HepG2 (cell line): Measurements from ENCODE around the gene PEAK3. TPM values are rescaled to one million over a fixed set of nuclear protein-coding genes. Genes with fewer than 3 reads are reported as not detected.

Experiments used
- AFF4 ChIP-seq: sonication (generic); formaldehyde crosslinking; IDR thresholded peaks from 2 replicates; pipeline ENCODE4 v1.4.0; 2020; ENCODE audit warnings: missing genetic modification reagents
- FOXA1 ChIP-seq, 2 experiments: fragments of 450-650 bp in 1 of 2; sonication (generic) in 1 of 2; formaldehyde crosslinking in 1 of 2; IDR thresholded peaks; 2 replicates each; pipeline versions ENCODE4 v1.4.0 to v1.6.1; 2016 to 2020; ENCODE audit warnings: missing genetic modification reagents in 1 of 2
- FOXK2 ChIP-seq: fragments of 450-650 bp; IDR thresholded peaks from 2 replicates; pipeline ENCODE4 v1.6.1; 2016
- SKI ChIP-seq: fragments of 450-650 bp; IDR thresholded peaks from one replicate; pipeline ENCODE4 v1.6.1; 2018; ENCODE audit warnings: mild to moderate bottlenecking; ENCODE audit not compliant: partially characterized antibody
- SMC3 ChIP-seq: IDR thresholded peaks from 2 replicates; pipeline ENCODE4 v1.6.1; 2011; ENCODE audit warnings: low read length, improper control_type of control experiment
- STAT5B ChIP-seq: sonication (generic); formaldehyde crosslinking; IDR thresholded peaks from 2 replicates; pipeline ENCODE4 v1.4.0; 2020; ENCODE audit warnings: missing genetic modification reagents
- ZBTB14 ChIP-seq: sonication (generic); formaldehyde crosslinking; IDR thresholded peaks from 2 replicates; pipeline ENCODE4 v1.4.0; 2020; ENCODE audit warnings: missing genetic modification reagents
- ZHX2 ChIP-seq, 2 experiments: sonication (generic) in 1 of 2; formaldehyde crosslinking in 1 of 2; IDR thresholded peaks; 2 replicates each; pipeline versions ENCODE4 v1.6.1 to v1.9.0; 2014 to 2022; ENCODE audit warnings: antibody characterized with exemption in 1 of 2, borderline replicate concordance in 1 of 2, inconsistent platforms in 1 of 2, low read depth in 1 of 2, missing genetic modification reagents in 1 of 2
- ZNF3 ChIP-seq: IDR thresholded peaks from 2 replicates; pipeline ENCODE4 v1.7.0; 2017; ENCODE audit warnings: inconsistent platforms
- ZNF468 ChIP-seq: sonication (generic); formaldehyde crosslinking; IDR thresholded peaks from 2 replicates; pipeline ENCODE4 v1.8.0; 2022; ENCODE audit warnings: mild to moderate bottlenecking, moderate library complexity, missing genetic modification reagents
- ZNF567 ChIP-seq: sonication (generic); formaldehyde crosslinking; IDR thresholded peaks from 2 replicates; pipeline ENCODE4 v1.8.1; 2023; ENCODE audit warnings: mild to moderate bottlenecking, missing genetic modification reagents, borderline replicate concordance
- ZNF607 ChIP-seq: sonication (generic); formaldehyde crosslinking; IDR thresholded peaks from 2 replicates; pipeline ENCODE4 v1.5.1; 2020; ENCODE audit warnings: missing genetic modification reagents, mild to moderate bottlenecking, borderline replicate concordance
- polyA plus RNA-seq, 8 experiments: library from polyadenylated mRNA; depleted of rRNA in 3 of 8; stranded (reverse) in 7 of 8; unstranded in 1 of 8; fragments of >200 nt; fragmentation: Illumina TruSeq in 4 of 8; extraction: Trizol in 4 of 8; gene quantifications; 2 replicates each; pipeline versions ENCODE4 v1.2.1 to v1.2.3, GENCODE V29; 2011 to 2016; ENCODE audit warnings: low read depth in 4 of 8, missing spikeins in 1 of 8, mixed read lengths in 1 of 8; ENCODE audit not compliant: insufficient read depth in 1 of 8
- total RNA-seq, 5 experiments: library from RNA; depleted of rRNA; stranded (reverse); fragments of >200 nt; fragmentation: Illumina TruSeq; extraction: Trizol; gene quantifications; 2 replicates each; pipeline ENCODE4 v1.2.3, GENCODE V29; 2016; ENCODE audit warnings: low read depth in 1 of 5
- TF ChIP-seq, protein P1 (sequence below): sonication (generic); formaldehyde crosslinking; IDR thresholded peaks from 2 replicates; pipeline ENCODE4 v1.4.0; 2020; ENCODE audit warnings: missing genetic modification reagents, borderline replicate concordance

PEAK3 gene
- total and polyA plus RNA-seq, 2 of the 13 experiments (the other 11 are each of a cell fraction or from before 2014, with no cell fraction given) = not detected

DNA sequence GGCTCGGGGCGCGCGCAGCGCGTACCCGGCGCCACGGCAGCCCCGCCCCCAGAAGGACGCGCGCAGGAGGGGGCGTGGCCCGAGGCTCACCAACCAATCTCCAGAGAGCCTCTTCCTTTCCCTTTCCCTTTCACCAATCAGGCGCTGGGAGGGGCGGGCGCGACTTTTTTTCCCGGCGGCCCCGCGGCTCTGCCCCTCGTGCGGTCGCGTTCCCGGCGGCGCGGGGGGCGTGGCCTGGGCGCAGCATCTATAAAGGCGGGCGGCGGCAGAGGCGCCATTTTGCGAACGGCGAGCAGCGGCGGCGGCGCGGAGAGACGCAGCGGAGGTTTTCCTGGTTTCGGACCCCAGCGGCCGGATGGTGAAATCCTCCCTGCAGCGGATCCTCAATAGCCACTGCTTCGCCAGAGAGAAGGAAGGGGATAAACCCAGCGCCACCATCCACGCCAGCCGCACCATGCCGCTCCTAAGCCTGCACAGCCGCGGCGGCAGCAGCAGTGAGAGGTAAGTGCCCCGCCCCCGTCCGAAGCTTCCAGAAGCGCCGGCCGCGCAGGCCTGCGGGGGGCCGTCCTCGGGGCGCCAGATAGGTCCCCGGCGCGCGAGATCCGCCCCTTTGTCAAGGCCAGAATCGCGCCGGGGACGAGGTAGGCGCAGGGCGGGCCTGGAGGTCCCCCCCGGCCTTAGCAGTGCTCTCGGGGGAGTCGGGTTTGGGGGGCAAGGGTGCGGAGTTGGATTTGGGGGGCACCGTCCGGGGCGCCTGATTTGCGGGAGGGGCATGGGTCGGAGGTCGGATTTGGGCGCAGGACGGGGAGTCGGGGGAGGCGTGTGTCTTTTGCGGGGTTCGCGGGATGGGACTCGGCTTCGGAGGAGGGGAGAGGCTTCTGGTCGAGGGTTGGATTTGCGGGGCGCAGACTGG lies 12.5 kb downstream of the PEAK3 start (continued):
- TF ChIP-seq ZNF567 (CRISPR knock-in tag) (0 out of 2 replicates have a peak, but pooled peaks have one; percentile 49), ZNF468 (no peak), FOXA1 (IDR thresholded peaks at IDR 0.05) (no peak), FOXA1 (CRISPR knock-in tag; IDR thresholded peaks at IDR 0.05) (no peak), AFF4 (CRISPR knock-in tag) (peak; percentile 70; the same call in 1 of the 2 replicates), ZNF607 (peak; percentile 82), FOXK2 (no peak), ZNF3 (CRISPR knock-in tag) (no peak), ZBTB14 (CRISPR knock-in tag) (peak; percentile 99), SKI (peak; percentile 11), ZHX2 (IDR thresholded peaks at IDR 0.05; ENCODE audit: low read depth) (peak; percentile 83), ZHX2 (CRISPR knock-in tag; IDR thresholded peaks at IDR 0.05; ENCODE audit: borderline replicate concordance) (no peak), STAT5B (CRISPR knock-in tag) (peak; percentile 90; the same call in 1 of the 2 replicates), SMC3 (no peak)
- TF ChIP-seq, protein P1, sequence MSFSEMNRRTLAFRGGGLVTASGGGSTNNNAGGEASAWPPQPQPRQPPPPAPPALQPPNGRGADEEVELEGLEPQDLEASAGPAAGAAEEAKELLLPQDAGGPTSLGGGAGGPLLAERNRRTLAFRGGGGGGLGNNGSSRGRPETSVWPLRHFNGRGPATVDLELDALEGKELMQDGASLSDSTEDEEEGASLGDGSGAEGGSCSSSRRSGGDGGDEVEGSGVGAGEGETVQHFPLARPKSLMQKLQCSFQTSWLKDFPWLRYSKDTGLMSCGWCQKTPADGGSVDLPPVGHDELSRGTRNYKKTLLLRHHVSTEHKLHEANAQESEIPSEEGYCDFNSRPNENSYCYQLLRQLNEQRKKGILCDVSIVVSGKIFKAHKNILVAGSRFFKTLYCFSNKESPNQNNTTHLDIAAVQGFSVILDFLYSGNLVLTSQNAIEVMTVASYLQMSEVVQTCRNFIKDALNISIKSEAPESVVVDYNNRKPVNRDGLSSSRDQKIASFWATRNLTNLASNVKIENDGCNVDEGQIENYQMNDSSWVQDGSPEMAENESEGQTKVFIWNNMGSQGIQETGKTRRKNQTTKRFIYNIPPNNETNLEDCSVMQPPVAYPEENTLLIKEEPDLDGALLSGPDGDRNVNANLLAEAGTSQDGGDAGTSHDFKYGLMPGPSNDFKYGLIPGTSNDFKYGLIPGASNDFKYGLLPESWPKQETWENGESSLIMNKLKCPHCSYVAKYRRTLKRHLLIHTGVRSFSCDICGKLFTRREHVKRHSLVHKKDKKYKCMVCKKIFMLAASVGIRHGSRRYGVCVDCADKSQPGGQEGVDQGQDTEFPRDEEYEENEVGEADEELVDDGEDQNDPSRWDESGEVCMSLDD (CRISPR knock-in tag) = 0 out of 2 replicates have a peak, but pooled peaks have one; percentile 26
